Activated naive CD8-positive, alpha-beta T cell treated with anti-CD3 and anti-CD28 coated beads, Interleukin-2, amount 10 ng/mL, durations not matched to agents 7 days and 5 days (primary cell): ENCODE data around the gene CHRM5. TPM values are rescaled to one million over a fixed set of nuclear protein-coding genes. Genes with fewer than 3 reads are reported as not detected.
"Not testable (repeated sequence)": the region's sequence is repeated elsewhere in the genome, so short reads cannot be mapped to it uniquely, and the experiment has no call there.

Experiments
- ATAC-seq: fragments of 150-1000 bp; cut with Tn5 transposase; one replicate; pipeline ENCODE4 v1.10.0; 2021; ENCODE audit warnings: low read depth, moderate library complexity
- POLR2A ChIA-PET: fragments of 350-600 bp; sonication (Branson Sonifier 250); formaldehyde crosslinking; loops from one replicate; lab custom pipeline; 2021; ENCODE audit warnings: antibody characterized with exemption; lab: Charles Lee
- DNase-seq: peaks from one replicate; pipeline ENCODE4 v3.0.0; 2021
- H3K27ac Mint-ChIP-seq: one replicate; pipeline ENCODE4 v1.8.0; 2022; ENCODE audit warnings: mild to moderate bottlenecking, mixed read lengths
- H3K27me3 Mint-ChIP-seq: one replicate; pipeline ENCODE4 v1.8.0; 2022; ENCODE audit warnings: mild to moderate bottlenecking, moderate library complexity, mixed read lengths
- H3K36me3 Mint-ChIP-seq: one replicate; pipeline ENCODE4 v1.8.0; 2021; ENCODE audit warnings: mild to moderate bottlenecking, mixed read lengths
- H3K4me1 Mint-ChIP-seq: one replicate; pipeline ENCODE4 v1.8.0; 2021; ENCODE audit warnings: mixed read lengths
- H3K4me3 Mint-ChIP-seq: one replicate; pipeline ENCODE4 v1.8.0; 2022; ENCODE audit warnings: mild to moderate bottlenecking, moderate library complexity, mixed read lengths
- H3K9me3 Mint-ChIP-seq: one replicate; pipeline ENCODE4 v1.8.0; 2021; ENCODE audit warnings: mixed read lengths
- total RNA-seq, 2 experiments: library from RNA; stranded (reverse); gene quantifications; one replicate each; pipeline ENCODE4 v1.2.3, GENCODE V29; 2021

Gene CHRM5
- total RNA-seq, 2 experiments from 2014 or later: not detected

- Mint-ChIP-seq H3K9me3 (no peaks in the 10 kb centered on the region), H3K27ac (peak overlapping the region; percentile 76), H3K36me3 (no peaks in the 10 kb centered on the region), H3K4me3 (peak overlapping the region; percentile 88), H3K27me3 (peaks cover 3% of the 10 kb centered on the region), H3K4me1 (peaks cover 15% of the 10 kb centered on the region)
- DNase-seq (peak; percentile 82), ATAC-seq (peak; percentile 80)
- POLR2A ChIA-PET: interaction anchor here (0.8 to 1.3 kb wide), 3 partner anchors 19 to 63 kb away, joined by 4 to 8 read pairs (median 7); partner anchors contain the start of genes EMC7 and PGBD4
These were observed 70.0 kb downstream of the CHRM5 start for GRCh38 chr15:34038023-34038870.

- H3K27me3 Mint-ChIP-seq: peaks cover 3% of the 10 kb centered on the region
- POLR2A ChIA-PET: interaction anchor here (1.3 kb wide), 2 partner anchors 21 to 62 kb away, joined by 7 to 8 read pairs; partner anchors contain the start of genes EMC7 and PGBD4
These were observed 70.8 kb downstream of the CHRM5 start, which contains the start of gene AVEN for GRCh38 chr15:34038871-34039789. AVEN (minus strand) TSS chr15:34039204; CDS start chr15:34039046, 158 bp downstream.

GRCh38 chr15:34039790-34040113, 71.5 kb downstream of the CHRM5 start:
- Mint-ChIP-seq H3K4me1 (peaks cover 21% of the 10 kb centered on the region), H3K4me3 (peak overlapping the region; percentile 79), H3K9me3 (no peaks in the 10 kb centered on the region), H3K36me3 (no peaks in the 10 kb centered on the region), H3K27ac (peak overlapping the region; percentile 86), H3K27me3 (peaks cover 3% of the 10 kb centered on the region)
- DNase-seq (no peak), ATAC-seq (no peak)
- POLR2A ChIA-PET: interaction anchor here (1.3 kb wide), 1 partner anchor 22 kb away, joined by 7 read pairs; no protein-coding TSS in a partner anchor

More at GRCh38 chr15:34038871-34039789, 70.8 kb downstream of the CHRM5 start, which contains the start of gene AVEN:
- Mint-ChIP-seq H3K36me3 (no peaks in the 10 kb centered on the region), H3K27ac (peak within 1 kb of the TSS; percentile 86), H3K4me1 (peaks cover 20% of the 10 kb centered on the region), H3K4me3 (peak within 1 kb of the TSS; percentile 88), H3K9me3 (no peaks in the 10 kb centered on the region)
- DNase-seq: peak; percentile 81
- peak; percentile 78 for ATAC-seq

GRCh38 chr15:34043391-34043790, 75.1 kb downstream of the CHRM5 start:
- Mint-ChIP-seq H3K9me3 (no peaks in the 10 kb centered on the region), H3K4me3 (no peak overlapping the region), H3K4me1 (peaks cover 16% of the 10 kb centered on the region), H3K27ac (no peak overlapping the region), H3K36me3 (no peaks in the 10 kb centered on the region), H3K27me3 (no peaks in the 10 kb centered on the region)
- ATAC-seq (no peak), DNase-seq (no peak)
- POLR2A ChIA-PET: interaction anchor here (0.7 kb wide), 1 partner anchor 43 kb away, joined by 3 read pairs; no protein-coding TSS in a partner anchor

DNA sequence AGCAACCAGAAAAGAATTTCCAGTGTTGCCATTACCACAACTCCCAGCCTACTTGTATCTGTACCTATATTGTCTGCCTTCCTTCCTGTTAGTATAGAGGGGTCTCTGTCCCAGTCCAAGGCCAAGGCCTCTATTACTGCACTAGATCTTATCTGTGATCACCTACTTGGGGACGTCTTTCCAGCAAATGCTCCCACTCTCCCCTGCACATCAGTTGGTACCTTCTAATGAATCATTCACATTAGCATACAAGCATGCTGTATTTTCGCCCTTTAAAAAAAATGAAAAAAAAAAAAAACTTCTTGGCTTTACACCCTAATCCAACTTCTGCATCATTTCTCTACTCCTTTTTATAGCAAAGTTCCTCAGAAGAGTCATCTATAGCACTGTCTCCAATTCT, 75.5 kb downstream of the CHRM5 start:
- ATAC-seq (no peak), DNase-seq (no peak)
- Mint-ChIP-seq H3K4me3 (no peak overlapping the region), H3K4me1 (peaks cover 16% of the 10 kb centered on the region), H3K27ac (no peak overlapping the region), H3K36me3 (no peaks in the 10 kb centered on the region), H3K27me3 (no peaks in the 10 kb centered on the region), H3K9me3 (no peaks in the 10 kb centered on the region)
- POLR2A ChIA-PET: interaction anchor here (0.7 kb wide), 1 partner anchor 43 kb away, joined by 3 read pairs; no protein-coding TSS in a partner anchor

- POLR2A ChIA-PET: no interaction called here
- H3K4me1 Mint-ChIP-seq: peaks cover 8% of the 10 kb centered on the region
- H3K27ac Mint-ChIP-seq: no peak overlapping the region
- peaks cover 20% of the 10 kb centered on the region for H3K9me3 Mint-ChIP-seq
- ATAC-seq: no peak
- peaks cover 17% of the 10 kb centered on the region for H3K36me3 Mint-ChIP-seq
- H3K27me3 Mint-ChIP-seq: peaks cover 7% of the 10 kb centered on the region
- H3K4me3 Mint-ChIP-seq: no peak overlapping the region
- DNase-seq: no peak
These were observed 78.3 kb downstream of the CHRM5 start for GRCh38 chr15:34046471-34047145.

GRCh38 chr15:34047893-34048775, 79.8 kb downstream of the CHRM5 start:
- peaks cover 11% of the 10 kb centered on the region for H3K27me3 Mint-ChIP-seq
- peaks cover 7% of the 10 kb centered on the region for H3K4me1 Mint-ChIP-seq
- H3K9me3 Mint-ChIP-seq: peaks cover 26% of the 10 kb centered on the region
- DNase-seq: no peak
- peaks cover 19% of the 10 kb centered on the region for H3K36me3 Mint-ChIP-seq
- ATAC-seq: no peak
- POLR2A ChIA-PET: no interaction called here
- H3K4me3 Mint-ChIP-seq: no peak overlapping the region
- no peak overlapping the region for H3K27ac Mint-ChIP-seq

- DNase-seq (no peak), ATAC-seq (no peak)
- H3K9me3 Mint-ChIP-seq: peaks cover 26% of the 10 kb centered on the region
- H3K4me3 Mint-ChIP-seq: no peak overlapping the region
- POLR2A ChIA-PET: no interaction called here
- H3K4me1 Mint-ChIP-seq: peaks cover under 1% of the 10 kb centered on the region
- H3K36me3 Mint-ChIP-seq: peaks cover 19% of the 10 kb centered on the region
- no peak overlapping the region for H3K27ac Mint-ChIP-seq
- H3K27me3 Mint-ChIP-seq: peaks cover 16% of the 10 kb centered on the region
These were observed 80.8 kb downstream of the CHRM5 start for GRCh38 chr15:34049112-34049511.

DNA sequence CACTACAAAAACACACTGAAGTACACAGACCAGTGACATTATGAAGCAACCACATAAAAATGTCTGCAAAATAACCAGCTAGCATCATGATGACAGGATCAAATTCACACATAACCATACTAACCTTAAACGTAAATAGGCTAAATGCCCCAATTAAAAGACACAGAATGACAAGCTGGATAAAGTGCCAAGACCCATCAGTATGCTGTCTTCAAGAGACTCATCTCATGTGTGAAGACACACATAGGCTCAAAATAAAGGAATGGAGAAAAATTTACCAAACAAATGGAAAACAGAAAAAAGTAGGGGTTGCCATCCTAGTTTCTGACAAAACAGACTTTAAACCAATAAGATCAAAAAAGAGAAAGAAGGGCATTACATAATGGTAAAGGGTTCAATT, 82.1 kb downstream of the CHRM5 start:
- H3K4me3 Mint-ChIP-seq, ATAC-seq, POLR2A ChIA-PET, H3K27ac Mint-ChIP-seq, H3K4me1 Mint-ChIP-seq, DNase-seq: not testable (repeated sequence)
- Mint-ChIP-seq H3K9me3 (peaks cover 26% of the 10 kb centered on the region), H3K27me3 (peaks cover 16% of the 10 kb centered on the region), H3K36me3 (peaks cover 19% of the 10 kb centered on the region)

DNA sequence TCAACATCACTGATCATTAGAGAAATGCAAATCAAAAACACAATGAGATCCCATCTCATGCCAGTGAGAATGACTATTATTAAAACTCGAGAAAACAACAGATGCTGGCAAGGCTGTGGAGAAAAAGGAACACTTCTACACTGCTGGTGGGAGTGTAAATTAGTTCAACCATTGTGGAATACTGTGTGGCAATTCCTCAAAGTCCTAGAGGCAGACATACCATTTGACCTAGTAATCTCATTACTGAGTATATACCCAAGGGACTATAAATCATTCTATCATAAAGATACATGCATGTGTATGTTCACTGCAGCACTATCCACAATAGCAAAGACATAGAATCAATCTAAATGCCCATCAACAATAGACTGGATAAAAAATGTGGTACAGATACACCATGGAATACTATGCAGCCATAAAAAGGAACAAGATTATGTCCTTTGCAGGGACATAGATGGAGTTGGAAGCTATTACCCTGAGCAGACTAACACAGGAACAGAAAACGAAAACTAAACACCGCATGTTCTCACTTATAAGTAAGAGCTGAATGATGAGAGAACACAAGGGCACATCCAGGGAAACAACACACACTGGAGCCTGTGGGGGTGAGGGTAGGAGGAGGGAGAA, 85.9 kb downstream of the CHRM5 start:
- Mint-ChIP-seq H3K4me3 (no peak overlapping the region), H3K9me3 (peaks cover 25% of the 10 kb centered on the region), H3K27ac (no peak overlapping the region), H3K36me3 (peaks cover 18% of the 10 kb centered on the region), H3K4me1 (no peaks in the 10 kb centered on the region), H3K27me3 (peaks cover 16% of the 10 kb centered on the region)
- ATAC-seq (no peak), DNase-seq (no peak)
- POLR2A ChIA-PET: no interaction called here

DNA sequence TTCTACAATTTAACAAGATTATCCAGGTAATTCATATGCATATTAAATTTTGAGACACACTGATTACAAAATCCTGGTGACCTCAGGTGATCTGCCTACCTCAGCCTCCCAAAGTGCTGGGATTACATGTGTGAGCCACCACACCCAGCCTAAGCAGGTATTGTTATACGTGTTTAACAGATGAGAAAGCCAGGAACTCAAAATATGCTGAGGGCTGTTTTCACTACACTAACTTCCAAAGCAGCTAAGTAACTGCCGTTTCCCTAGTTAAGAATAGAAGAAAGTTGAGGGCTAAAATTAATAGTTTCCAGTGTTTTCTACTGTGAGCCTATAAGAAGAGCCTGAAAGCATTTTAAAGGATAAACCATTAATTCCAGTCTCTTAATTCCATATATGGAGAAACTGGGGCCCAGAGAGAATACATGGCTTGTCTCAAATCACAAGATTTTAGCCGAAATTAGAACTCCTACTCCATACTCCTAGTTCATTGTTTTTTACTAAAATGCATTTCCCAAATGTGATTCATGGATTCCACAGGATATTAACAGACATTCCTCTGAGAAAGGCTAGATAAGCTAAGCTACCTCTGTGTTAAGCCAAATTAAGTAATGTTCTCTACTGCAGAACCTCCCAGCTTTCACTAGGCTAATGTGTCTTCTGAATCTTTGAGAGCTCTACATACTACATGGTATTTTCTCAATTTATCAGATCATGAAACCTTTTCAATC, 87.7 kb downstream of the CHRM5 start:
- Mint-ChIP-seq H3K27me3 (peaks cover 16% of the 10 kb centered on the region), H3K4me1 (no peaks in the 10 kb centered on the region), H3K36me3 (peaks cover 8% of the 10 kb centered on the region), H3K4me3 (no peak overlapping the region), H3K9me3 (peaks cover 12% of the 10 kb centered on the region), H3K27ac (no peak overlapping the region)
- no peak for ATAC-seq
- POLR2A ChIA-PET: no interaction called here
- DNase-seq: no peak
